ENCODE measurements around the gene CFAP97. TPM values are rescaled to one million over a fixed set of nuclear protein-coding genes. Genes with fewer than 3 reads are reported as not detected.

CFAP97 gene
- total RNA-seq, 1 experiment from 2014 or later, result 12.4 TPM

DNA sequence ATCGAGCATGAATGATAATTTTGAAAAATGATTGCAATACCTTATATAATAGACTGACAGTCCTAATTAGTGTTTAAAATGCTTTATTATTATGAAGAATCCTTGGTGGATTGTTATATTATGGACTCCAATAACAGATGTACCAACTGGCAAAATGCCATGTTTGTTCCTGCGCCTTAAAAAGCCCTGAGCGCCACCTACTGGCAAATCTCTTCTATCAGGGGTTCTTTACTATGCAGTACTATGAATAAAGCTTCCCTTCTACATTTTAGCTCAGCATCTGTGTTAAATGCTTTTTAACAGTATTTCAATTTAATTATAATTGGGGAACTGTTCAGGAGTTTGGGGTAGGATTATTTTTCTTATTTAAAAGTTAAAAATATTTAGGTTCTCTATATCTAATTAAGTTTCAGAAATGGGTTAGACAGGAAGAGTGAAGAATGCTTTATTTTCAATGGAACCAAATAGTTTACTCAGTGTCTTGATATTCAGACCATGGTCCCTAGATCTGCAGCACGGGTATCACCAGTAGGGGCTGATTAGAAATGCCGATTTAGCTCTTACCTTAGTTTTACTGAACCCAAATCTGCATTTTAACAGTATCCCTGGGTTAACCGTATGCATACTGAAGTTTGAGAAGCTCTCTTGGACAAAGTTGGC, 20.0 kb downstream of the CFAP97 start:
- BruUV-seq (replicated peaks), result no TSS peak
- Histone ChIP-seq H4K20me1 (ENCODE audit: low read length) (no peaks in the 10 kb centered on the region), H2AFZ (ENCODE audit: low read length) (no peak overlapping the region), H3K9ac (ENCODE audit: low read length) (no peak overlapping the region), H3K79me2 (ENCODE audit: low read length) (no peaks in the 10 kb centered on the region; the same call in 1 of the 2 replicates), H3K27me3 (ENCODE audit: low read length) (no peaks in the 10 kb centered on the region), H3K9me3 (ENCODE audit: low read length) (no peaks in the 10 kb centered on the region), H3F3A (ENCODE audit: low read length, unreplicated experiment) (no peaks in the 10 kb centered on the region), H3K4me1 (ENCODE audit: insufficient read depth, low read length) (no peaks in the 10 kb centered on the region), H3K9me2 (replicated peaks; ENCODE audit: low read length) (no peaks in the 10 kb centered on the region), H3K4me3 (ENCODE audit: low read length) (no peak overlapping the region), H3K27ac (ENCODE audit: low read length) (no peak overlapping the region), H3K4me2 (ENCODE audit: low read length) (no peak overlapping the region), H3K36me3 (ENCODE audit: low read depth, low read length) (no peaks in the 10 kb centered on the region; the same call in 1 of the 2 replicates)
- TF ChIP-seq, protein P1, sequence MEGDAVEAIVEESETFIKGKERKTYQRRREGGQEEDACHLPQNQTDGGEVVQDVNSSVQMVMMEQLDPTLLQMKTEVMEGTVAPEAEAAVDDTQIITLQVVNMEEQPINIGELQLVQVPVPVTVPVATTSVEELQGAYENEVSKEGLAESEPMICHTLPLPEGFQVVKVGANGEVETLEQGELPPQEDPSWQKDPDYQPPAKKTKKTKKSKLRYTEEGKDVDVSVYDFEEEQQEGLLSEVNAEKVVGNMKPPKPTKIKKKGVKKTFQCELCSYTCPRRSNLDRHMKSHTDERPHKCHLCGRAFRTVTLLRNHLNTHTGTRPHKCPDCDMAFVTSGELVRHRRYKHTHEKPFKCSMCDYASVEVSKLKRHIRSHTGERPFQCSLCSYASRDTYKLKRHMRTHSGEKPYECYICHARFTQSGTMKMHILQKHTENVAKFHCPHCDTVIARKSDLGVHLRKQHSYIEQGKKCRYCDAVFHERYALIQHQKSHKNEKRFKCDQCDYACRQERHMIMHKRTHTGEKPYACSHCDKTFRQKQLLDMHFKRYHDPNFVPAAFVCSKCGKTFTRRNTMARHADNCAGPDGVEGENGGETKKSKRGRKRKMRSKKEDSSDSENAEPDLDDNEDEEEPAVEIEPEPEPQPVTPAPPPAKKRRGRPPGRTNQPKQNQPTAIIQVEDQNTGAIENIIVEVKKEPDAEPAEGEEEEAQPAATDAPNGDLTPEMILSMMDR (conservative IDR thresholded peaks at IDR 0.05; ENCODE audit: low read depth, low read length), result peak; percentile 80
- TF ChIP-seq EZH2 (IDR thresholded peaks at IDR 0.05; ENCODE audit: low read length, unreplicated experiment) (no peak), EZH2phosphoT487 (IDR thresholded peaks at IDR 0.05; ENCODE audit: borderline replicate concordance, low read length) (no peak)
- ChIA-PET CTCF (interaction anchor here (0.7 to 1.4 kb wide), 6 partner anchors 17 to 144 kb away, joined by 3 to 7 read pairs (median 4); no protein-coding TSS in a partner anchor), POLR2A (ENCODE audit: unreplicated experiment) (no interaction called here)
- peak; percentile 89 for DNase-seq
- intact Hi-C loops (cut with micrococcal nuclease), result loop anchor here (5.0 kb wide), 1 partner anchor 41 kb away; the partner anchor contains the start of gene SLC25A4
- peak; percentile 66 for ATAC-seq

DNA sequence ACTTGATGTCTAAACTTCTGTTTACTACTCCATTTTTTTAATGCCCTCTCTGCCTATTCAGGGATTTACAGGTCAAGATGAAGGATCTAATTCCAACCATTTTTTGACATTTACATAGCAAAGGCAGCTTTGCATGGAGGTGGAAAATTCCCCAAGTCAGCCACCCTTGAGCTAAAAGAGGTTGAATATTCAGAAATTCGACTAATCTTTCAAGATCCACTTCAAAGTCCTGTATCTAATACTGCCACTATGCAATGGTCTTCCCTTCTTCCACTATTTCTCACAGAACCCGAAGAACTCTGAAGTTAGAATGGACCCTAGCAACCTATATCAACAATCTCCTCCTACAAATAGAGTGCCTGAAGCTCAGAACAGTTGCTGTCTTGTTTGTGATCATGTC, 21.6 kb downstream of the CFAP97 start:
- Histone ChIP-seq H3K4me1 (ENCODE audit: insufficient read depth, low read length) (no peaks in the 10 kb centered on the region), H3K36me3 (ENCODE audit: low read depth, low read length) (no peaks in the 10 kb centered on the region), H3F3A (ENCODE audit: low read length, unreplicated experiment) (no peaks in the 10 kb centered on the region), H2AFZ (ENCODE audit: low read length) (no peak overlapping the region), H3K27me3 (ENCODE audit: low read length) (no peaks in the 10 kb centered on the region), H3K27ac (ENCODE audit: low read length) (no peak overlapping the region), H3K9me2 (replicated peaks; ENCODE audit: low read length) (no peaks in the 10 kb centered on the region), H3K9ac (ENCODE audit: low read length) (no peak overlapping the region), H3K4me2 (ENCODE audit: low read length) (no peak overlapping the region), H4K20me1 (ENCODE audit: low read length) (no peaks in the 10 kb centered on the region), H3K4me3 (ENCODE audit: low read length) (no peak overlapping the region), H3K9me3 (ENCODE audit: low read length) (no peaks in the 10 kb centered on the region), H3K79me2 (ENCODE audit: low read length) (no peaks in the 10 kb centered on the region; the same call in 1 of the 2 replicates)
- TF ChIP-seq EZH2 (IDR thresholded peaks at IDR 0.05; ENCODE audit: low read length, unreplicated experiment) (no peak), EZH2phosphoT487 (IDR thresholded peaks at IDR 0.05; ENCODE audit: borderline replicate concordance, low read length) (no peak)
- TF ChIP-seq, protein P1 (conservative IDR thresholded peaks at IDR 0.05; ENCODE audit: low read depth, low read length), result no peak
- ATAC-seq, result no peak
- POLR2A ChIA-PET (ENCODE audit: unreplicated experiment), result no interaction called here
- DNase-seq, result no peak
- intact Hi-C loops (cut with micrococcal nuclease), result loop anchor here (5.0 kb wide), 1 partner anchor 40 kb away; the partner anchor contains the start of gene SLC25A4
- no TSS peak for BruUV-seq (replicated peaks)
- CTCF ChIA-PET, result no interaction called here

DNA sequence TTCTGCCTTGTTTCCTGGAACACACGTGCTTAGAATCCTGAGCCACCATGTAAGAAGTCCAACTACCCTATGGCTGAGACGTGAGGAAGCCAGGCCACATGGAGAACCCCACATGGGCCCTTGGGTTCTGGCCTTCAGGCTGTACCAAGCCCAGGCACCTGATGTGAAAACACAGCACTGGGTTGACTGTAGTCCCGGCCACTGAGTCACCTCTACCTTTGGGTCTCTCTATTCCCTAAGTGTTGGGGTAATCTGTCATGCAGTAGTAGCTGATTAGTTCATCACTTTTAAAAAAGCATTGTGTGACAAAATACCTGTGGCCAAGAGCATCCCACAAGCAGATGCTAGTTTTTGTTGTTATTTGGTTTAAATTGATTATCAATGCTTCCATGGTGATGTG, 24.3 kb downstream of the CFAP97 start:
- Histone ChIP-seq H3K27me3 (ENCODE audit: low read length) (no peaks in the 10 kb centered on the region), H3F3A (ENCODE audit: low read length, unreplicated experiment) (no peaks in the 10 kb centered on the region), H3K4me3 (ENCODE audit: low read length) (no peak overlapping the region), H4K20me1 (ENCODE audit: low read length) (no peaks in the 10 kb centered on the region), H3K27ac (ENCODE audit: low read length) (no peak overlapping the region), H3K4me2 (ENCODE audit: low read length) (no peak overlapping the region), H3K79me2 (ENCODE audit: low read length) (no peaks in the 10 kb centered on the region; the same call in 1 of the 2 replicates), H3K4me1 (ENCODE audit: insufficient read depth, low read length) (no peaks in the 10 kb centered on the region), H3K36me3 (ENCODE audit: low read depth, low read length) (no peaks in the 10 kb centered on the region; the same call in 1 of the 2 replicates), H3K9me3 (ENCODE audit: low read length) (no peaks in the 10 kb centered on the region), H2AFZ (ENCODE audit: low read length) (no peak overlapping the region), H3K9me2 (replicated peaks; ENCODE audit: low read length) (no peaks in the 10 kb centered on the region), H3K9ac (ENCODE audit: low read length) (no peak overlapping the region)
- DNase-seq, result no peak
- intact Hi-C loops (cut with micrococcal nuclease), result no loop called here
- TF ChIP-seq, protein P1 (conservative IDR thresholded peaks at IDR 0.05; ENCODE audit: low read depth, low read length), result no peak
- TF ChIP-seq EZH2 (IDR thresholded peaks at IDR 0.05; ENCODE audit: low read length, unreplicated experiment) (no peak), EZH2phosphoT487 (IDR thresholded peaks at IDR 0.05; ENCODE audit: borderline replicate concordance, low read length) (no peak)
- BruUV-seq (replicated peaks), result no TSS peak
- ATAC-seq, result no peak
- ChIA-PET CTCF (no interaction called here), POLR2A (ENCODE audit: unreplicated experiment) (no interaction called here)

All from PC-3 (cell line).